GM23338 (cell line): Measurements from ENCODE around the gene TRIM67. TPM values are rescaled to one million over a fixed set of nuclear protein-coding genes. Genes with fewer than 3 reads are reported as not detected.

Experiments
- ATAC-seq: fragments of 200-7000 bp; cut with Tn5 transposase; 3 replicates; pipeline ENCODE4 v1.9.1; 2020
- DNase-seq: peaks from one replicate; pipeline ENCODE4 v3.0.0-alpha.2; 2015; ENCODE audit warnings: low spot score
- H2AFZ ChIP-seq: fragments of 200-600 bp; sonication (generic); 2 replicates; pipeline ENCODE4 v1.8.0; 2016; ENCODE audit warnings: antibody characterized with exemption, mild to moderate bottlenecking, moderate library complexity
- H3F3A ChIP-seq: fragments of 200-600 bp; sonication (generic); replicated peaks from 2 replicates; pipeline ENCODE4 v1.8.0; 2017; ENCODE audit warnings: antibody characterized with exemption, mixed run types, low read depth
- H3K27ac ChIP-seq: fragments of 200-600 bp; sonication (generic); 2 replicates; pipeline ENCODE4 v1.6.1; 2016; ENCODE audit warnings: low read depth
- H3K27me3 ChIP-seq: fragments of 200-600 bp; sonication (generic); 2 replicates; pipeline ENCODE4 v1.8.0; 2016; ENCODE audit warnings: mild to moderate bottlenecking, mixed run types, moderate library complexity; ENCODE audit not compliant: insufficient read depth
- H3K36me3 ChIP-seq: fragments of 200-600 bp; sonication (generic); 2 replicates; pipeline ENCODE4 v1.8.0; 2016; ENCODE audit warnings: mild to moderate bottlenecking; ENCODE audit not compliant: insufficient read depth
- H3K4me1 ChIP-seq: fragments of 200-600 bp; sonication (generic); 2 replicates; pipeline ENCODE4 v1.8.0; 2016; ENCODE audit warnings: mild to moderate bottlenecking, moderate library complexity; ENCODE audit not compliant: insufficient read depth
- H3K4me2 ChIP-seq: fragments of 200-600 bp; sonication (generic); 2 replicates; pipeline ENCODE4 v1.7.1; 2017; ENCODE audit warnings: mixed run types
- H3K4me3 ChIP-seq: fragments of 200-600 bp; sonication (generic); 2 replicates; pipeline ENCODE4 v1.6.1; 2016; ENCODE audit warnings: mixed run types
- H3K79me2 ChIP-seq: fragments of 200-600 bp; sonication (generic); replicated peaks from 2 replicates; pipeline ENCODE4 v1.8.0; 2017; ENCODE audit warnings: mild to moderate bottlenecking; ENCODE audit not compliant: insufficient read depth
- H3K9me2 ChIP-seq: fragments of 200-600 bp; sonication (generic); 2 replicates; pipeline ENCODE4 v1.8.0; 2017; ENCODE audit not compliant: insufficient read depth
- H4K20me1 ChIP-seq: fragments of 200-600 bp; sonication (generic); replicated peaks from 2 replicates; pipeline ENCODE4 v1.8.0; 2017; ENCODE audit warnings: mild to moderate bottlenecking; ENCODE audit not compliant: insufficient read depth
- H3K27ac Mint-ChIP-seq: 2 replicates; pipeline ENCODE4 v1.8.0; 2020; ENCODE audit warnings: inconsistent platforms, mild to moderate bottlenecking, moderate library complexity, mixed read lengths
- H3K27me3 Mint-ChIP-seq: 3 replicates; pipeline ENCODE4 v1.8.0; 2022; ENCODE audit warnings: low read depth, mild to moderate bottlenecking, moderate library complexity, mixed read lengths, inconsistent platforms; ENCODE audit not compliant: insufficient read depth, poor library complexity
- H3K36me3 Mint-ChIP-seq: 3 replicates; pipeline ENCODE4 v1.8.0; 2021; ENCODE audit warnings: low read depth, mild to moderate bottlenecking, inconsistent platforms, moderate library complexity, mixed read lengths
- H3K4me1 Mint-ChIP-seq: 3 replicates; pipeline ENCODE4 v1.8.0; 2020; ENCODE audit warnings: mild to moderate bottlenecking, inconsistent platforms, mixed read lengths
- H3K4me3 Mint-ChIP-seq: 3 replicates; pipeline ENCODE4 v1.8.0; 2021; ENCODE audit warnings: moderate library complexity, mild to moderate bottlenecking, inconsistent platforms, mixed read lengths
- H3K9me3 Mint-ChIP-seq: 3 replicates; pipeline ENCODE4 v1.8.0; 2020; ENCODE audit warnings: moderate library complexity, mild to moderate bottlenecking, inconsistent platforms, mixed read lengths
- CREB1 ChIP-seq: fragments of 250-450 bp; sonication (Bioruptor Pico); IDR thresholded peaks from 2 replicates; pipeline ENCODE4 v1.5.0; 2020; ENCODE audit warnings: low read depth, mild to moderate bottlenecking, moderate library complexity
- CTCF ChIP-seq, 2 experiments: fragments of 200-600 bp in 1 of 2; sonication (generic) in 1 of 2; conservative IDR thresholded peaks; 2 replicates each; pipeline versions ENCODE4 v1.5.1 to v1.6.1; 2016 to 2017; ENCODE audit warnings: antibody characterized with exemption in 2 of 2, low read depth in 2 of 2, mild to moderate bottlenecking in 2 of 2, moderate library complexity in 1 of 2
- ETS1 ChIP-seq: IDR thresholded peaks from 2 replicates; pipeline ENCODE4 v1.6.1; 2016; ENCODE audit warnings: antibody characterized with exemption
- EZH2 ChIP-seq: fragments of 200-600 bp; sonication (generic); IDR thresholded peaks from one replicate; pipeline ENCODE4 v1.8.0; 2017; ENCODE audit warnings: antibody characterized with exemption, mild to moderate bottlenecking, low read depth; ENCODE audit not compliant: unreplicated experiment
- EZH2phosphoT487 ChIP-seq: fragments of 200-600 bp; sonication (generic); IDR thresholded peaks from one replicate; pipeline ENCODE4 v1.8.1; 2018; ENCODE audit warnings: antibody characterized with exemption; ENCODE audit not compliant: unreplicated experiment
- JUNB ChIP-seq: IDR thresholded peaks from one replicate; pipeline ENCODE4 v1.6.1; 2016; ENCODE audit warnings: antibody characterized with exemption; ENCODE audit not compliant: unreplicated experiment
- NANOG ChIP-seq: IDR thresholded peaks from 2 replicates; pipeline ENCODE4 v1.6.1; 2016; ENCODE audit warnings: antibody characterized with exemption, borderline replicate concordance
- POLR2AphosphoS5 ChIP-seq: IDR thresholded peaks from 2 replicates; pipeline ENCODE4 v1.6.1; 2016; ENCODE audit warnings: antibody characterized with exemption, low read depth
- REST ChIP-seq: IDR thresholded peaks from one replicate; pipeline ENCODE4 v1.6.1; 2018; ENCODE audit warnings: antibody characterized with exemption; ENCODE audit not compliant: unreplicated experiment
- STAT1 ChIP-seq: IDR thresholded peaks from one replicate; pipeline ENCODE4 v1.6.1; 2016; ENCODE audit warnings: antibody characterized with exemption; ENCODE audit not compliant: unreplicated experiment
- ZNF114 ChIP-seq: fragments of 250-450 bp; sonication (Bioruptor Pico); IDR thresholded peaks from 2 replicates; pipeline ENCODE4 v1.5.0; 2020; ENCODE audit warnings: mild to moderate bottlenecking, moderate library complexity
- ZNF331 ChIP-seq: fragments of 250-450 bp; sonication (Bioruptor Pico); IDR thresholded peaks from 2 replicates; pipeline ENCODE4 v1.5.0; 2020; ENCODE audit warnings: low read depth, mild to moderate bottlenecking, moderate library complexity
- ZNF462 ChIP-seq: fragments of 250-450 bp; sonication (Bioruptor Pico); IDR thresholded peaks from 2 replicates; pipeline ENCODE4 v1.5.0; 2020; ENCODE audit warnings: mild to moderate bottlenecking, moderate library complexity
- polyA plus RNA-seq: library from polyadenylated mRNA; unstranded; fragments of >200 nt; fragmentation: Nextera tagmentation; extraction: Ambion mirVana; gene quantifications from 2 replicates; pipeline ENCODE4 v1.2.1, GENCODE V29; 2016
- total RNA-seq: library from RNA; depleted of rRNA; stranded (reverse); fragments of >200 nt; shearing (Covaris generic); gene quantifications from 2 replicates; pipeline ENCODE4 v1.2.3, GENCODE V29; 2014

Gene TRIM67
- total and polyA plus RNA-seq, 2 experiments from 2014 or later = 0.03 TPM; not detected in 1

GRCh38 chr1:231200388-231201031 lies 38.7 kb downstream of the TRIM67 start:
- H3K79me2 ChIP-seq = no peaks in the 10 kb centered on the region
- 0 out of 2 replicates have a peak, but pooled peaks cover 6% of the 10 kb centered on the region for H3K27me3 ChIP-seq
- H3K36me3 ChIP-seq = no peaks in the 10 kb centered on the region
- H3F3A ChIP-seq = no peaks in the 10 kb centered on the region
- no peaks in the 10 kb centered on the region for H3K36me3 Mint-ChIP-seq
- H3K27ac ChIP-seq = no peak overlapping the region
- H3K9me3 Mint-ChIP-seq = no peaks in the 10 kb centered on the region
- H2AFZ ChIP-seq = no peak overlapping the region
- H3K4me1 Mint-ChIP-seq = no peaks in the 10 kb centered on the region
- no peaks in the 10 kb centered on the region for H4K20me1 ChIP-seq
- ATAC-seq (no peak), DNase-seq (no peak)
- H3K27me3 Mint-ChIP-seq = peaks cover 22% of the 10 kb centered on the region
- no peak overlapping the region for H3K4me3 Mint-ChIP-seq
- no peak overlapping the region for H3K4me2 ChIP-seq
- H3K4me3 ChIP-seq = no peak overlapping the region
- H3K27ac Mint-ChIP-seq = no peak overlapping the region
- H3K4me1 ChIP-seq = no peaks in the 10 kb centered on the region
- no peaks in the 10 kb centered on the region for H3K9me2 ChIP-seq
- TF ChIP-seq ZNF114 (CRISPR knock-in tag) (no peak), ZNF462 (CRISPR knock-in tag) (no peak), CTCF (conservative IDR thresholded peaks at IDR 0.05; ENCODE audit: low read depth in 2 of 2) (no peak), ZNF331 (CRISPR knock-in tag) (no peak), STAT1 (no peak), REST (no peak), ETS1 (no peak), JUNB (no peak), EZH2phosphoT487 (no peak), NANOG (no peak), CREB1 (CRISPR knock-in tag) (no peak), POLR2AphosphoS5 (no peak), EZH2 (no peak)
